Measurements from ENCODE around the gene HAUS2.
A peak's percentile ranks its signal among the peaks of the same experiment; 100 is the strongest.
"Not testable (repeated sequence)": the region's sequence is repeated elsewhere in the genome, so short reads cannot be mapped to it uniquely, and the experiment has no call there.

Gene HAUS2

GRCh38 chr15:42576040-42576594 lies 27.5 kb downstream of the HAUS2 start:
- DNase-seq = no peak

GRCh38 chr15:42576776-42577175 lies 28.1 kb downstream of the HAUS2 start:
- DNase-seq = no peak

GRCh38 chr15:42577514-42578031 lies 28.9 kb downstream of the HAUS2 start:
- no peak for DNase-seq

- no peak for DNase-seq
Observed at GRCh38 chr15:42578984-42579537, 30.4 kb downstream of the HAUS2 start.

GRCh38 chr15:42581272-42581730 lies 32.7 kb downstream of the HAUS2 start:
- peak; percentile 71 for DNase-seq

- no peak for DNase-seq
Observed at GRCh38 chr15:42582569-42583375, 34.1 kb downstream of the HAUS2 start.

GRCh38 chr15:42584031-42584765 lies 35.6 kb downstream of the HAUS2 start:
- no peak for DNase-seq

- DNase-seq = no peak
Observed at GRCh38 chr15:42590619-42591237, 42.1 kb downstream of the HAUS2 start.

- no peak for DNase-seq
Observed at GRCh38 chr15:42591238-42591934, 42.7 kb downstream of the HAUS2 start.

GRCh38 chr15:42592716-42593115 lies 44.1 kb downstream of the HAUS2 start:
- DNase-seq = no peak

- no peak for DNase-seq
Observed at GRCh38 chr15:42593143-42593542, 44.5 kb downstream of the HAUS2 start.

- no peak for DNase-seq
Observed at GRCh38 chr15:42594095-42594494, 45.5 kb downstream of the HAUS2 start.

GRCh38 chr15:42595626-42596240 lies 47.1 kb downstream of the HAUS2 start:
- DNase-seq = no peak

GRCh38 chr15:42601316-42601715 lies 52.7 kb downstream of the HAUS2 start:
- DNase-seq = not testable (repeated sequence)

GRCh38 chr15:42602501-42602900 lies 53.9 kb downstream of the HAUS2 start:
- DNase-seq = no peak

- no peak for DNase-seq
Observed at GRCh38 chr15:42603978-42604377, 55.3 kb downstream of the HAUS2 start.

- no peak for DNase-seq
Observed at GRCh38 chr15:42604894-42605744, 56.5 kb downstream of the HAUS2 start.

- DNase-seq = no peak
Observed at GRCh38 chr15:42605796-42606195, 57.2 kb downstream of the HAUS2 start.

GRCh38 chr15:42608110-42608531 lies 59.5 kb downstream of the HAUS2 start:
- DNase-seq = no peak

- DNase-seq = no peak
Observed at GRCh38 chr15:42608752-42609488, 60.3 kb downstream of the HAUS2 start.

Data from effector CD4-positive, alpha-beta T cell (primary cell).